ENCODE data around the gene OPTN. TPM values are rescaled to one million over a fixed set of nuclear protein-coding genes. Genes with fewer than 3 reads are reported as not detected.

Gene OPTN
- 21.6 and 22.4 TPM in 2 replicates for polyA plus RNA-seq (2012; rRNA removed)
- 28.5 and 33.6 TPM in 2 replicates for polyA plus RNA-seq (2012; cell fraction: cytosol; rRNA removed)
- polyA plus RNA-seq (2012; cell fraction: nucleus; rRNA removed): 38.2 and 39.0 TPM in 2 replicates

DNA sequence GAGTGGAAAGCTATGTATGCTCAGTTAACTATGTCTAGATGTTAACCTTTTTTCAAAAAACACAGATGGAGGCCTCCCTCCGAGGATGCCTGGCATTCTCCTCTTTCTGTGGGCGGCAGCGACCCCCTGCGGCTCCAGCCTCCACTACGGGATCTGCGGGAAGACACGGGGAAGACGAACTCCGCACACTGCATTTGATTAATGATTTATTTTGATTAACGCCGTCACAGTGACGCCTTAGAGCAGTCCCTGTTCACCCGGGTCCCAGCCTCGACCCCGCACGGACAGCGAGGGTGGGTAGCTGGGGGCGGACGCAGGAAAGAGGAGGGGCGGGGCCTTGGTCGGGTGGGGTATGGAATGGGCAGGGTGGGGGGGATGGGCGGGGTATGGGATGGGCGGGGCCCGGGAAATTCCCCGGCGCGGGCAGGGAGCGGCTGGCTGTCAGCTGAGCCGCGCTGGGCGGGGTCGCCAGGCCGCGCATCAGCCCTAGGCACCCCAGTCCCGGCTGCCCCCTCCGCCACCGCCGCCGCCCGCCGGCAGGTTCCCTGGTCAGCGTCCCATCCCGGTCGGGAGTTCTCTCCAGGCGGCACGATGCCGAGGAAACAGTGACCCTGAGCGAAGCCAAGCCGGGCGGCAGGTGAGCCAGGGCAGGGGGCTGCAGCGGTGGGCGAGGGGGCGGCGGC is at the start of gene OPTN:
TSS of gene OPTN (plus strand) at position 498 of the 683 bp plus-strand sequence. CDS start 8,960 bp downstream, outside the sequence.
- Histone ChIP-seq H3K27ac (ENCODE audit: low read depth in 2 of 2, low read length in 1 of 2) (peak within 1 kb of the TSS; percentile 80 to 93), H3K4me2 (peak within 1 kb of the TSS; percentile 88), H3K79me2 (ENCODE audit: insufficient read depth) (peaks cover 40% of the 10 kb centered on the region), H3K9me2 (no peaks in the 10 kb centered on the region), H3K9me3 (no peaks in the 10 kb centered on the region), H3K27me3 (ENCODE audit: insufficient read depth) (no peaks in the 10 kb centered on the region), H3F3A (replicated peaks; ENCODE audit: insufficient read depth) (peaks cover 7% of the 10 kb centered on the region), H3K4me1 (ENCODE audit: control insufficient read depth in 1 of 2, insufficient read depth in 2 of 2, low read depth in 1 of 2, low read length in 1 of 2) (peaks cover 3 to 8% of the 10 kb centered on the region in 2 experiments; a peak in 1 of 4 replicates), H2AFZ (ENCODE audit: low read depth) (peak within 1 kb of the TSS; percentile 96), H4K20me1 (ENCODE audit: insufficient read depth) (no peaks in the 10 kb centered on the region), H3K36me3 (replicated peaks in 1 of 2; ENCODE audit: control insufficient read depth in 1 of 2, insufficient read depth in 2 of 2, low read length in 1 of 2) (peaks cover 0 to 2% of the 10 kb centered on the region in 2 experiments), H3K4me3 (ENCODE audit: low read depth in 2 of 2, low read length in 1 of 2) (peak within 1 kb of the TSS; percentile 64 to 80), H3K9ac (peak within 1 kb of the TSS; percentile 85)
- under 1% methylated on average over 20 of the region's 54 CpGs for WGBS (ENCODE audit: low lambda C conversion rate)
- DNase-seq: peak; percentile 96
- POLR2A ChIA-PET: no interaction called here
- CTCF ChIA-PET: interaction anchor here (0.6 to 4.5 kb wide), 37 partner anchors 9 to 885 kb away, joined by 3 to 29 read pairs (median 4); no protein-coding TSS in a partner anchor
- TF ChIP-seq MEF2A (IDR thresholded peaks at IDR 0.05; ENCODE audit: borderline replicate concordance, low read depth): no peak
- TF ChIP-seq, protein P1, sequence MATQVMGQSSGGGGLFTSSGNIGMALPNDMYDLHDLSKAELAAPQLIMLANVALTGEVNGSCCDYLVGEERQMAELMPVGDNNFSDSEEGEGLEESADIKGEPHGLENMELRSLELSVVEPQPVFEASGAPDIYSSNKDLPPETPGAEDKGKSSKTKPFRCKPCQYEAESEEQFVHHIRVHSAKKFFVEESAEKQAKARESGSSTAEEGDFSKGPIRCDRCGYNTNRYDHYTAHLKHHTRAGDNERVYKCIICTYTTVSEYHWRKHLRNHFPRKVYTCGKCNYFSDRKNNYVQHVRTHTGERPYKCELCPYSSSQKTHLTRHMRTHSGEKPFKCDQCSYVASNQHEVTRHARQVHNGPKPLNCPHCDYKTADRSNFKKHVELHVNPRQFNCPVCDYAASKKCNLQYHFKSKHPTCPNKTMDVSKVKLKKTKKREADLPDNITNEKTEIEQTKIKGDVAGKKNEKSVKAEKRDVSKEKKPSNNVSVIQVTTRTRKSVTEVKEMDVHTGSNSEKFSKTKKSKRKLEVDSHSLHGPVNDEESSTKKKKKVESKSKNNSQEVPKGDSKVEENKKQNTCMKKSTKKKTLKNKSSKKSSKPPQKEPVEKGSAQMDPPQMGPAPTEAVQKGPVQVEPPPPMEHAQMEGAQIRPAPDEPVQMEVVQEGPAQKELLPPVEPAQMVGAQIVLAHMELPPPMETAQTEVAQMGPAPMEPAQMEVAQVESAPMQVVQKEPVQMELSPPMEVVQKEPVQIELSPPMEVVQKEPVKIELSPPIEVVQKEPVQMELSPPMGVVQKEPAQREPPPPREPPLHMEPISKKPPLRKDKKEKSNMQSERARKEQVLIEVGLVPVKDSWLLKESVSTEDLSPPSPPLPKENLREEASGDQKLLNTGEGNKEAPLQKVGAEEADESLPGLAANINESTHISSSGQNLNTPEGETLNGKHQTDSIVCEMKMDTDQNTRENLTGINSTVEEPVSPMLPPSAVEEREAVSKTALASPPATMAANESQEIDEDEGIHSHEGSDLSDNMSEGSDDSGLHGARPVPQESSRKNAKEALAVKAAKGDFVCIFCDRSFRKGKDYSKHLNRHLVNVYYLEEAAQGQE (IDR thresholded peaks at IDR 0.05; ENCODE audit: low read depth, low read length): no peak
- TF ChIP-seq TAF1 (IDR thresholded peaks at IDR 0.05; ENCODE audit: borderline replicate concordance, low read depth, low read length): 0 out of 2 replicates have a peak, but pooled peaks have one; percentile 20
- no peak for TF ChIP-seq RXRA (IDR thresholded peaks at IDR 0.05; ENCODE audit: borderline replicate concordance, low read depth)
- no peak for TF ChIP-seq NFIC (IDR thresholded peaks at IDR 0.05; ENCODE audit: borderline replicate concordance)
- no peak for TF ChIP-seq FOSL2 (IDR thresholded peaks at IDR 0.05; ENCODE audit: borderline replicate concordance, low read depth)
- no peak for TF ChIP-seq GABPA (IDR thresholded peaks at IDR 0.05; ENCODE audit: low read depth)
- no peak for TF ChIP-seq CHD2 (IDR thresholded peaks at IDR 0.05; ENCODE audit: low read length, partially characterized antibody)
- TF ChIP-seq ELF1 (IDR thresholded peaks at IDR 0.05): no peak
- no peak for TF ChIP-seq RFX5 (IDR thresholded peaks at IDR 0.05; ENCODE audit: low read length)
- TF ChIP-seq, protein P2, sequence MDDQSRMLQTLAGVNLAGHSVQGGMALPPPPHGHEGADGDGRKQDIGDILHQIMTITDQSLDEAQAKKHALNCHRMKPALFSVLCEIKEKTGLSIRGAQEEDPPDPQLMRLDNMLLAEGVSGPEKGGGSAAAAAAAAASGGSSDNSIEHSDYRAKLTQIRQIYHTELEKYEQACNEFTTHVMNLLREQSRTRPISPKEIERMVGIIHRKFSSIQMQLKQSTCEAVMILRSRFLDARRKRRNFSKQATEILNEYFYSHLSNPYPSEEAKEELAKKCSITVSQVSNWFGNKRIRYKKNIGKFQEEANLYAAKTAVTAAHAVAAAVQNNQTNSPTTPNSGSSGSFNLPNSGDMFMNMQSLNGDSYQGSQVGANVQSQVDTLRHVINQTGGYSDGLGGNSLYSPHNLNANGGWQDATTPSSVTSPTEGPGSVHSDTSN (IDR thresholded peaks at IDR 0.05): peak; percentile 34; the same call in 1 of the 2 replicates
- TF ChIP-seq GATA2 (CRISPR knock-in tag; IDR thresholded peaks at IDR 0.05): no peak
- no peak for TF ChIP-seq EP300 (IDR thresholded peaks at IDR 0.05; ENCODE audit: borderline replicate concordance in 1 of 2, low read depth in 1 of 2, low read length in 1 of 2)
- no peak for TF ChIP-seq RCOR1 (IDR thresholded peaks at IDR 0.05; ENCODE audit: low read length)
- no peak for TF ChIP-seq FOXM1 (IDR thresholded peaks at IDR 0.05; ENCODE audit: low read depth)
- peak; percentile 20; the same call in 1 of the 2 replicates for TF ChIP-seq SMC3 (IDR thresholded peaks at IDR 0.05; ENCODE audit: low read depth, low read length)
- TF ChIP-seq RAD21 (IDR thresholded peaks at IDR 0.05; ENCODE audit: low read length): peak; percentile 66
- no peak for TF ChIP-seq EZH2phosphoT487 (IDR thresholded peaks at IDR 0.05; ENCODE audit: borderline replicate concordance, low read depth)
- TF ChIP-seq, protein P3, sequence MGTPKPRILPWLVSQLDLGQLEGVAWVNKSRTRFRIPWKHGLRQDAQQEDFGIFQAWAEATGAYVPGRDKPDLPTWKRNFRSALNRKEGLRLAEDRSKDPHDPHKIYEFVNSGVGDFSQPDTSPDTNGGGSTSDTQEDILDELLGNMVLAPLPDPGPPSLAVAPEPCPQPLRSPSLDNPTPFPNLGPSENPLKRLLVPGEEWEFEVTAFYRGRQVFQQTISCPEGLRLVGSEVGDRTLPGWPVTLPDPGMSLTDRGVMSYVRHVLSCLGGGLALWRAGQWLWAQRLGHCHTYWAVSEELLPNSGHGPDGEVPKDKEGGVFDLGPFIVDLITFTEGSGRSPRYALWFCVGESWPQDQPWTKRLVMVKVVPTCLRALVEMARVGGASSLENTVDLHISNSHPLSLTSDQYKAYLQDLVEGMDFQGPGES (IDR thresholded peaks at IDR 0.05; ENCODE audit: low read depth, low read length): no peak
- no peak for TF ChIP-seq JUND (IDR thresholded peaks at IDR 0.05)
- TF ChIP-seq, protein P4, sequence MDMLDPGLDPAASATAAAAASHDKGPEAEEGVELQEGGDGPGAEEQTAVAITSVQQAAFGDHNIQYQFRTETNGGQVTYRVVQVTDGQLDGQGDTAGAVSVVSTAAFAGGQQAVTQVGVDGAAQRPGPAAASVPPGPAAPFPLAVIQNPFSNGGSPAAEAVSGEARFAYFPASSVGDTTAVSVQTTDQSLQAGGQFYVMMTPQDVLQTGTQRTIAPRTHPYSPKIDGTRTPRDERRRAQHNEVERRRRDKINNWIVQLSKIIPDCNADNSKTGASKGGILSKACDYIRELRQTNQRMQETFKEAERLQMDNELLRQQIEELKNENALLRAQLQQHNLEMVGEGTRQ (IDR thresholded peaks at IDR 0.05; ENCODE audit: borderline replicate concordance, low read depth, low read length): no peak
- TF ChIP-seq, protein P5, sequence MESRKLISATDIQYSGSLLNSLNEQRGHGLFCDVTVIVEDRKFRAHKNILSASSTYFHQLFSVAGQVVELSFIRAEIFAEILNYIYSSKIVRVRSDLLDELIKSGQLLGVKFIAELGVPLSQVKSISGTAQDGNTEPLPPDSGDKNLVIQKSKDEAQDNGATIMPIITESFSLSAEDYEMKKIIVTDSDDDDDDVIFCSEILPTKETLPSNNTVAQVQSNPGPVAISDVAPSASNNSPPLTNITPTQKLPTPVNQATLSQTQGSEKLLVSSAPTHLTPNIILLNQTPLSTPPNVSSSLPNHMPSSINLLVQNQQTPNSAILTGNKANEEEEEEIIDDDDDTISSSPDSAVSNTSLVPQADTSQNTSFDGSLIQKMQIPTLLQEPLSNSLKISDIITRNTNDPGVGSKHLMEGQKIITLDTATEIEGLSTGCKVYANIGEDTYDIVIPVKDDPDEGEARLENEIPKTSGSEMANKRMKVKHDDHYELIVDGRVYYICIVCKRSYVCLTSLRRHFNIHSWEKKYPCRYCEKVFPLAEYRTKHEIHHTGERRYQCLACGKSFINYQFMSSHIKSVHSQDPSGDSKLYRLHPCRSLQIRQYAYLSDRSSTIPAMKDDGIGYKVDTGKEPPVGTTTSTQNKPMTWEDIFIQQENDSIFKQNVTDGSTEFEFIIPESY (IDR thresholded peaks at IDR 0.05; ENCODE audit: borderline replicate concordance, low read depth): no peak
- TF ChIP-seq, protein P6, sequence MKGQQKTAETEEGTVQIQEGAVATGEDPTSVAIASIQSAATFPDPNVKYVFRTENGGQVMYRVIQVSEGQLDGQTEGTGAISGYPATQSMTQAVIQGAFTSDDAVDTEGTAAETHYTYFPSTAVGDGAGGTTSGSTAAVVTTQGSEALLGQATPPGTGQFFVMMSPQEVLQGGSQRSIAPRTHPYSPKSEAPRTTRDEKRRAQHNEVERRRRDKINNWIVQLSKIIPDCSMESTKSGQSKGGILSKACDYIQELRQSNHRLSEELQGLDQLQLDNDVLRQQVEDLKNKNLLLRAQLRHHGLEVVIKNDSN (IDR thresholded peaks at IDR 0.05; ENCODE audit: borderline replicate concordance, low read depth): no peak; the same call in 1 of the 2 replicates

Measured in SK-N-SH (cell line).